Measurements from ENCODE around the gene ASCL5.

ASCL5 gene

GRCh38 chr1:201084295-201084694 is 42.7 kb downstream of the ASCL5 start:
- DNase-seq: no peak

DNA sequence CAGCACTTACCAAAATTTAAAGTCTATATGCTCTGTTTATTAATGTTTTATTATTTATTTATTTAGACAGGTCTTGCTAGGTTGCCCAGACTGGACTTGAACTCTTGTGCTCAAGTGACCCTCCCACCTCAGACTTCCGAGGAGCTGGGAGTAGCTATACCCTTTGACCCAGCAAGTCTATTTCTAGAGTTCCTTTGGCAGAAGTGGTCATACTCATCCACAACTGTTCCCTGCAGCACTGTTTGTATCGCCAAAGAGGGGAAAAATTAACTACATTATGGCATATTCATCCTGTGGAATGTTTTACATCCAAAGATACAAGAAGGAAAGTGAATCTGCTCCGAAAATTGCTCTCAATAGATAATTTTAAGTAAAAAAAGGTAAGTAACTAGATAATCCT is 43.2 kb downstream of the ASCL5 start:
- no peak for DNase-seq

DNA sequence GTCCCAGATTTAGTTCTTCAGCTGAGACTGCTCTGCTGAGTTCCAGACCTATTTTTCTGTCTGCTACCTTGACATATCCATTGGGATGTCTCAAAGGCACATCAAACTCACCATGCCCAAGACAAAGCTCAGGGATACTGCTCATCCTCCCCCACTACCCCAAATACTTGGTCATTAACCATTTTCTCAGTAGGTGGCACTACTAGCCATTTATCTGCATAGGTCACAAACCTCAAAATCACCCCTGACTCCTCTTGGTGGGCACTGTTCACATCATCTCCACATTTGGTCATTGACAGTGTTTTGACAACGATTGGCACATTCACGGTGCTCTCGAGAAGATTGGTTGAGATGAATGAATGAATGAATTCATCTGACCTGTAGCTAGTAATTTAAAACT is 46.8 kb downstream of the ASCL5 start:
- DNase-seq: no peak

- DNase-seq: no peak
Measured at GRCh38 chr1:201077736-201078135, 49.2 kb downstream of the ASCL5 start.

GRCh38 chr1:201077116-201077515 is 49.9 kb downstream of the ASCL5 start:
- DNase-seq: no peak

- DNase-seq: no peak
Measured at GRCh38 chr1:201076092-201076491, 50.9 kb downstream of the ASCL5 start.

DNA sequence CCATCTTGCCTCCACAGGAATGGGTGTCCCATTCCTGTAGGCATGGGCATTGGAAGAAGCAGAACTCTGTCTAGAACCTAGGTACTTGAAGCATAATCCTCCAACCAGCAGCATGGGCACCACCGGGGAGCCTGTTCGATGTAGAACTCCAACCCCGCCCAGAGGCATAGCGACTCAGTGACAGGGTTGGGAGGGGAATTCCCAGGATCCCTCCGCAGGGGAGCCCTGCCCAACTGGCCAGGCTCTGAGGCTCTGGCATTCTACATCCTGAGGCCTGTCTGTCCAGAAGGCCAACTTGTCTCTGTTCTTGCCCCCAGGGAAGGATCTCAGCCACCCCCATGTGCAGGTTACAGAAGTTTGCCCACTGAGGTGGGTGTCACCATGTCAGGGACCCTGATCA is 53.0 kb downstream of the ASCL5 start:
- no peak for DNase-seq

DNA sequence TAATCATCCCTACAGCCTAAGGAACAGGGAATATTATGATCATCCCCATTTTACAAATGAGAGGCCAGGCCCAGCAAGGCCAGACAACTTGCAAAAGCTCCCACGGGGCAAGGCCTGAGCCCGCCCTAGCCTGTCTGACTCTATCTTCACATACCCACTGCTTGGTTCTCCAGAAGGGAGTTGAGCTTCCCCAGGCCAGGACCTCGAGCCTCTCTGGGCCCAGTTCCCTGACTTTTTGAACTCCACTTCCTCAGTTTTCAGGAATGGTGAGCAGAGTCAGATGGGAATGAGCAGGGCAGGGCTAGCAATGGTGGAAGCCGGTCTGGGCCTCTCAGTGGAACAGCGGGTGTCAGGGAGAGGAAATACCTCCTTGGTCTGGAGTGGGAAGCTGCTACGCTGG is 54.1 kb downstream of the ASCL5 start:
- DNase-seq: no peak

GRCh38 chr1:201072149-201072548 is 54.8 kb downstream of the ASCL5 start:
- DNase-seq: no peak

DNA sequence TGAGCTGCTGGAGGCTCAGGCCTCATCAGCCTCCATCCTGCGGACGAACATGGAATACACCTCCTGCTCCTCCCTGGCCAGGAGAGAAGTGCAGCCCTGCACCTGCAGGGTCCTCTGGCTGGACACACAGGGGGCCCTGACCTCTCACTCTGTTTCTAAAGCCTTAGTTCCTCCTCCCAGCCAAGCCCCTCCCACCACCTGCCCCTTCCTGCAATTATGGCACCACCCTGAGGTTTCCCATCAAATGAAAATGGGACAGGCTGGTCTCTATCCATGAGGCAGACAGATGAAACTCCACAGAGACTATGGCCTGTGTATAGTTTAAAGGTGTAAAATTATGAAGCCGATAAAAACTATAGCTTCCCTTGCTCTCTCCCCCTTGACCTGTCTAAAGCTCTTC is 57.3 kb downstream of the ASCL5 start:
- DNase-seq: no peak

DNA sequence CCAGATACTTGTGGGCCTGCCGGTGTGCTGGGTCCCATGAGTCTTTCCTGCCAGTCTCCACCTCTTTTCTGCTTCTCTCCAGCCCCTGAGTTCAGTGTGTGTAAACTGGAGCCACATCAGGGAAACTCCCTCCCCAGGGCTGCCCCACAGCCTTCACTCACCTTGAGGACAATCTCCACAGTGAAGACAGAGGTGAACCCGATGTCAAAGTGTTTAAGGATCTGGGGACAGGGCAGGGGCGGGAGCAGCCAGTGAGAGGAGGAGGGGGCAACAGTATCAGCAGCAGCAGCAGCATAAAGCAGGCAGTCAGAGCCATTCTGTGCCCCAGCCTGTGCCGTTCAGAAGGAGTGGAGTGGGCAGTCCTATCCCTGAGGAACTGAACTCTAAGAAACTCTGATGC is 58.0 kb downstream of the ASCL5 start:
- DNase-seq: no peak

- DNase-seq: no peak
Measured at GRCh38 chr1:201066986-201067385, 60.0 kb downstream of the ASCL5 start.

GRCh38 chr1:201065686-201066085 is 61.3 kb downstream of the ASCL5 start:
- DNase-seq: no peak

DNA sequence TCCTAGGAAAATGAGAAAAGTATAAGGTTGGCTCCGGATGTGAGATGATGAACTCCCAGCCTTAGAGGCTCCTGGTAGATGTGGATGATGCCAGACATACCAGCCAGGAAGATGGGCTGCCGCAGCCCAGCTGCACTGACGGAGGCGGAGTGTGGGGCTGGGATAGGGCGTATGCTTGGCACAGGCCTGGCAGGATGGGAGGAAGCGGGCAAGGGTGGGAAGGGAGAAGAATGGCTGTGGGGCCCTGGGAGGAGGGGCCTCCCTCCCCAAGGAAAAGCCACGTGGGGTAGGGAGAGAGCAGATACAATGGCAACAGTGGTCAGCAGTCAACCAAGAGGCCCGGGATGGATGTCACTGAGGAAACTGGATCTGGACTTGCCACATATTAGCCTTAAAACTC is 62.2 kb downstream of the ASCL5 start:
- DNase-seq: no peak

Measured in NCI-H2171 (cell line).